Suprapubic skin (tissue), 3 donors: ENCODE results near the gene ING3.

Experiments used
- EP300 ChIP-seq: sonication (generic); formaldehyde crosslinking; IDR thresholded peaks from one replicate; pipeline ENCODE4 v1.6.1; 2017; ENCODE audit warnings: antibody characterized with exemption
- POLR2A ChIP-seq, 2 donors: fragments of 450-650 bp; IDR thresholded peaks; one replicate each; pipeline ENCODE4 v1.6.1; 2017; ENCODE audit warnings: antibody characterized with exemption in 2 of 2, mild to moderate bottlenecking in 2 of 2, moderate library complexity in 2 of 2
- TF ChIP-seq, protein P1 (sequence below), 2 donors: fragments of 200-600 bp in 1 of 2; fragments of 450-650 bp in 1 of 2; sonication (generic) in 1 of 2; IDR thresholded peaks; one replicate each; pipeline ENCODE4 v1.5.1; 2016 to 2019; ENCODE audit warnings: antibody characterized with exemption in 2 of 2, mild to moderate bottlenecking in 1 of 2, moderate library complexity in 1 of 2

- TF ChIP-seq, protein P1, sequence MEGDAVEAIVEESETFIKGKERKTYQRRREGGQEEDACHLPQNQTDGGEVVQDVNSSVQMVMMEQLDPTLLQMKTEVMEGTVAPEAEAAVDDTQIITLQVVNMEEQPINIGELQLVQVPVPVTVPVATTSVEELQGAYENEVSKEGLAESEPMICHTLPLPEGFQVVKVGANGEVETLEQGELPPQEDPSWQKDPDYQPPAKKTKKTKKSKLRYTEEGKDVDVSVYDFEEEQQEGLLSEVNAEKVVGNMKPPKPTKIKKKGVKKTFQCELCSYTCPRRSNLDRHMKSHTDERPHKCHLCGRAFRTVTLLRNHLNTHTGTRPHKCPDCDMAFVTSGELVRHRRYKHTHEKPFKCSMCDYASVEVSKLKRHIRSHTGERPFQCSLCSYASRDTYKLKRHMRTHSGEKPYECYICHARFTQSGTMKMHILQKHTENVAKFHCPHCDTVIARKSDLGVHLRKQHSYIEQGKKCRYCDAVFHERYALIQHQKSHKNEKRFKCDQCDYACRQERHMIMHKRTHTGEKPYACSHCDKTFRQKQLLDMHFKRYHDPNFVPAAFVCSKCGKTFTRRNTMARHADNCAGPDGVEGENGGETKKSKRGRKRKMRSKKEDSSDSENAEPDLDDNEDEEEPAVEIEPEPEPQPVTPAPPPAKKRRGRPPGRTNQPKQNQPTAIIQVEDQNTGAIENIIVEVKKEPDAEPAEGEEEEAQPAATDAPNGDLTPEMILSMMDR (IDR thresholded peaks at IDR 0.05) = no peak
- TF ChIP-seq POLR2A (IDR thresholded peaks at IDR 0.05) = no peak
- TF ChIP-seq EP300 = no peak
Observed at GRCh38 chr7:120992272-120992964, 41.8 kb downstream of the ING3 start.
